GM19240 (cell line): ENCODE results near the gene APH1B.

ENCODE experiments used
- DNase-seq: peaks from one replicate; pipeline ENCODE4 v3.0.0; 2011; ENCODE audit warnings: low spot score; ENCODE audit not compliant: insufficient read length

The APH1B gene

GRCh38 chr15:63252292-63252691 lies 25.1 kb upstream of the APH1B start:
- no peak for DNase-seq

- DNase-seq: no peak
Measured at GRCh38 chr15:63254991-63255390, 22.4 kb upstream of the APH1B start.

GRCh38 chr15:63255489-63255990 lies 21.9 kb upstream of the APH1B start:
- no peak for DNase-seq

- DNase-seq: no peak
Measured at GRCh38 chr15:63256433-63257274, 20.8 kb upstream of the APH1B start.

- no peak for DNase-seq
Measured at GRCh38 chr15:63258658-63259057, 18.7 kb upstream of the APH1B start.

- DNase-seq: no peak
Measured at GRCh38 chr15:63260791-63261190, 16.6 kb upstream of the APH1B start.

GRCh38 chr15:63261311-63261710 lies 16.1 kb upstream of the APH1B start:
- DNase-seq: no peak

GRCh38 chr15:63263519-63263918 lies 13.9 kb upstream of the APH1B start:
- no peak for DNase-seq

GRCh38 chr15:63264688-63265293 lies 12.6 kb upstream of the APH1B start:
- DNase-seq: no peak

- DNase-seq: no peak
Measured at GRCh38 chr15:63274427-63274826, 3.0 kb upstream of the APH1B start.

GRCh38 chr15:63276342-63277037 lies 915 bp upstream of the APH1B start:
- no peak for DNase-seq

- DNase-seq: no peak
Measured at GRCh38 chr15:63277893-63278456, 570 bp downstream of the APH1B start.

- DNase-seq: no peak
Measured at GRCh38 chr15:63283126-63283525, 5.7 kb downstream of the APH1B start.

- no peak for DNase-seq
Measured at GRCh38 chr15:63284335-63284734, 6.9 kb downstream of the APH1B start.

GRCh38 chr15:63287109-63287508 lies 9.7 kb downstream of the APH1B start:
- DNase-seq: no peak

- DNase-seq: no peak
Measured at GRCh38 chr15:63288342-63288741, 10.9 kb downstream of the APH1B start.

- no peak for DNase-seq
Measured at GRCh38 chr15:63288778-63289378, 11.5 kb downstream of the APH1B start.

GRCh38 chr15:63291507-63291906 lies 14.1 kb downstream of the APH1B start:
- DNase-seq: no peak

GRCh38 chr15:63292241-63292640 lies 14.8 kb downstream of the APH1B start:
- DNase-seq: no peak

GRCh38 chr15:63292771-63293170 lies 15.4 kb downstream of the APH1B start:
- DNase-seq: no peak

GRCh38 chr15:63294359-63294758 lies 17.0 kb downstream of the APH1B start:
- DNase-seq: no peak
